Gastroesophageal sphincter (tissue), 3 donors: ENCODE results near the gene TM6SF1.

Experiments
- CTCF ChIP-seq, 4 experiments: fragments of 200-600 bp in 2 of 4; fragments of 450-650 bp in 2 of 4; sonication (generic) in 1 of 4; IDR thresholded peaks; one replicate each; pipeline ENCODE4 v1.5.1; 2017 to 2019; ENCODE audit warnings: antibody characterized with exemption in 4 of 4, mild to moderate bottlenecking in 2 of 4, moderate library complexity in 2 of 4
- POLR2A ChIP-seq, 2 donors: fragments of 450-650 bp; IDR thresholded peaks; one replicate each; pipeline ENCODE4 v1.6.1; 2017; ENCODE audit warnings: antibody characterized with exemption in 2 of 2, mild to moderate bottlenecking in 2 of 2, moderate library complexity in 1 of 2
- POLR2AphosphoS5 ChIP-seq: sonication (generic); formaldehyde crosslinking; IDR thresholded peaks from one replicate; pipeline ENCODE4 v1.6.1; 2017; ENCODE audit warnings: antibody characterized with exemption

- TF ChIP-seq CTCF (IDR thresholded peaks at IDR 0.05) (no peak), POLR2A (IDR thresholded peaks at IDR 0.05) (no peak), POLR2AphosphoS5 (no peak)
These were observed 12.6 kb downstream of the TM6SF1 start for GRCh38 chr15:83119968-83120581.
